ENCODE data around the gene CLDND2.

The CLDND2 gene

GRCh38 chr19:51326216-51327065 is 42.4 kb downstream of the CLDND2 start:
- no peak for TF ChIP-seq CTCF (IDR thresholded peaks at IDR 0.05; ENCODE audit: insufficient read depth, missing control alignments)
- FAIRE-seq, result no peak
- DNase-seq (ENCODE audit: insufficient read length, low spot score), result no peak

- TF ChIP-seq CTCF (IDR thresholded peaks at IDR 0.05; ENCODE audit: insufficient read depth, missing control alignments), result no peak
- FAIRE-seq (no peak), DNase-seq (ENCODE audit: insufficient read length, low spot score) (no peak)
These were observed 43.4 kb downstream of the CLDND2 start for GRCh38 chr19:51325161-51325976.

DNA sequence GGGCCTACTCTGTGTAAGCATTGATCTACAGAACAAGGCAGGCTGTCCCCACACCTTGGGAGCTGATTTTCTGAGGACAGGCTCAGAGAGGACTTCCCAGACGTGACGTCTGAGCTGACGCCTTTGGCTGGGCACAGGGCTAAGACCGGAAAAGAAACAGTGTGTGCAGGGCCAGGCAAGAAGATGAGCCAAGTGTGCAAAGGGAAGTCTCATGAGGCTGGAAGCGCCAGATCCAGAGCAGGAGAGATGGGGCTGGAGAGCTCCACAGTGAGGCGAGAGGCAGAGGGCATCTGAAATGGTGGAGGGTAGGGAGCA is 44.7 kb downstream of the CLDND2 start:
- TF ChIP-seq CTCF (IDR thresholded peaks at IDR 0.05; ENCODE audit: insufficient read depth, missing control alignments), result no peak
- no peak for DNase-seq (ENCODE audit: insufficient read length, low spot score)
- no peak for FAIRE-seq

DNA sequence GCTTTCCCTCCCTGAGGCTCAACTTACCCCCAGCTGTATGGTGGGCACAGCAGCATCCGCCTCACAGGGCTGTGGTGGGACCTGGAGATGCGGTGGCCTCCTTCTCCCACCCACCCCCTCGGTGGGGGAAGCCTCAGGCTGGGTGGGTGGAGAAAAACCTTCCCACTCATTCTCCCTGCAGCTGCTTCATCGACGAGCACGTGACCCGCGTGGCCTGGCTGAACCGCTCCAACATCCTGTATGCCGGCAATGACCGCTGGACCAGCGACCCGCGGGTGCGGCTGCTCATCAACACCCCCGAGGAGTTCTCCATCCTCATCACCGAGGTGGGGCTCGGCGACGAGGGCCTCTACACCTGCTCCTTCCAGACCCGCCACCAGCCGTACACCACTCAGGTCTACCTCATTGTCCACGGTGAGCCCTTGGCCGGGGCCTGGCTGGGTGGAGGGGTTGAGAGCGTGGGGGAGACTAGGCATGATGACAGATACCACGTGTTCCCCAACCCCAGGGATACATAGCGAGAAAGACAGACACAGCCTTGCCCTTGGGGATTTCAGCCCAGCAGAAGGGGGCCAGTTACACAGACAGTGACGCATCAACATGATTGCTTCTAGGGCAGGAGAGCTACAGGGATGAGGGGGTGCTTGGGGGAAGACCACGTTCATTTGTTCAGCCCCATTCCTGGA is 45.2 kb downstream of the CLDND2 start:
- no peak for FAIRE-seq

DNA sequence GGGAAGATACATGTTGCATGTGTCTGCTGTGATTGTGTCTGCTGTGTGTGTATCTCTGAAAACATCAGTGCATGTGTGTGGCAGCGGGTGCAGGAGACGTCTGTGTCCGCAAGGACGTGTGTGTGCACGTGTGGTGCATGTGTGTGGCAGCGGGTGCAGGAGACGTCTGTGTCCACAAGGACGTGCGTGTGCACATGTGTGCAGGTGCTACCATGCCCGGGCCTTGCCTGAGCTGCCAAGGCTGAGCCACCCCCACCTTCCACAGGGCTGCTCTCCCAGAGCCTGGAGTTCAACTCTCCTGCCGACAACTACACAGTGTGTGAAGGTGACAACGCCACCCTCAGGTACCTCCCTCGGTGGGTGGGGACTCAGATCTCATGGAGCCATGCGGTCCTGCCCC is 47.0 kb downstream of the CLDND2 start:
- no peak for DNase-seq (ENCODE audit: insufficient read length, low spot score)
- no peak for FAIRE-seq
- no peak for TF ChIP-seq CTCF (IDR thresholded peaks at IDR 0.05; ENCODE audit: insufficient read depth, missing control alignments)

More for the DNA sequence above, 45.2 kb downstream of the CLDND2 start:
- no peak for DNase-seq (ENCODE audit: insufficient read length, low spot score)
- no peak for TF ChIP-seq CTCF (IDR thresholded peaks at IDR 0.05; ENCODE audit: insufficient read depth, missing control alignments)

GRCh38 chr19:51320280-51320657 is 48.5 kb downstream of the CLDND2 start:
- DNase-seq (ENCODE audit: insufficient read length, low spot score) (no peak), FAIRE-seq (no peak)
- no peak for TF ChIP-seq CTCF (IDR thresholded peaks at IDR 0.05; ENCODE audit: insufficient read depth, missing control alignments)
